ENCODE data around the gene PCDHGA1.

DNA sequence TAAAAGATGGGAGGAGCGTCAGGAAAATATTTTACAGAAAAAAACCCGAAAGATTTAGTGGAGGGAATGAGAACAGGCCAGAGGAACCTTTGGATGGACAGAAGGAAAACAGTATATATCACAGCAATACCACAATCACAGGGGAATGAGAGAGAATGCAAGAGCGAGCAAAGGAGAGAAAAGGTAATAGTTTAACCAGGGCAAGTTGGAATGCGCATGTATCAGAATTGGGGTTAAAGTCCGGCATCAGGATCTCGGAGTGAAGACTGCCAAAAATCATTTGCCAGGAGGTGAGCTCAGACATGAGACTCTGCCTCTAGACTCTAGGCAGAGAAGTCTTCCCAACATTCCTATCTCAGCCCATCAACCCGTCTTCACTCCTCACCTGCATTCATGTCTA is 195.3 kb downstream of the PCDHGA1 start:
- TF ChIP-seq, protein P1, sequence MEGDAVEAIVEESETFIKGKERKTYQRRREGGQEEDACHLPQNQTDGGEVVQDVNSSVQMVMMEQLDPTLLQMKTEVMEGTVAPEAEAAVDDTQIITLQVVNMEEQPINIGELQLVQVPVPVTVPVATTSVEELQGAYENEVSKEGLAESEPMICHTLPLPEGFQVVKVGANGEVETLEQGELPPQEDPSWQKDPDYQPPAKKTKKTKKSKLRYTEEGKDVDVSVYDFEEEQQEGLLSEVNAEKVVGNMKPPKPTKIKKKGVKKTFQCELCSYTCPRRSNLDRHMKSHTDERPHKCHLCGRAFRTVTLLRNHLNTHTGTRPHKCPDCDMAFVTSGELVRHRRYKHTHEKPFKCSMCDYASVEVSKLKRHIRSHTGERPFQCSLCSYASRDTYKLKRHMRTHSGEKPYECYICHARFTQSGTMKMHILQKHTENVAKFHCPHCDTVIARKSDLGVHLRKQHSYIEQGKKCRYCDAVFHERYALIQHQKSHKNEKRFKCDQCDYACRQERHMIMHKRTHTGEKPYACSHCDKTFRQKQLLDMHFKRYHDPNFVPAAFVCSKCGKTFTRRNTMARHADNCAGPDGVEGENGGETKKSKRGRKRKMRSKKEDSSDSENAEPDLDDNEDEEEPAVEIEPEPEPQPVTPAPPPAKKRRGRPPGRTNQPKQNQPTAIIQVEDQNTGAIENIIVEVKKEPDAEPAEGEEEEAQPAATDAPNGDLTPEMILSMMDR (IDR thresholded peaks at IDR 0.05) = no peak
- TF ChIP-seq ZFX (IDR thresholded peaks at IDR 0.05; ENCODE audit: borderline replicate concordance) = no peak

All from 22Rv1 (cell line).